H1 (cell line): ENCODE measurements around the gene BCL3.

ENCODE experiments used
- CREB1 ChIP-seq: IDR thresholded peaks from 2 replicates; pipeline ENCODE4 v1.6.1; 2012; ENCODE audit warnings: inconsistent platforms
- EZH2 ChIP-seq: fragments of 200-600 bp; sonication (generic); IDR thresholded peaks from 2 replicates; pipeline ENCODE4 v1.7.1; 2012; ENCODE audit warnings: low read depth, mild to moderate bottlenecking, moderate library complexity, low read length, inconsistent platforms; ENCODE audit not compliant: severe bottlenecking
- POLR2AphosphoS5 ChIP-seq: IDR thresholded peaks from 2 replicates; pipeline ENCODE4 v1.6.1; 2011; ENCODE audit warnings: low read depth, low read length
- RFX5 ChIP-seq: IDR thresholded peaks from 2 replicates; pipeline ENCODE4 v1.6.1; 2011; ENCODE audit warnings: low read depth, low read length, improper control_type of control experiment, borderline replicate concordance
- RNF2 ChIP-seq: fragments of 200-900, 300-1000 bp; sonication (generic); IDR thresholded peaks from 2 replicates; pipeline ENCODE4 v1.7.1; 2016; ENCODE audit warnings: borderline replicate concordance, low read depth, mild to moderate bottlenecking, antibody characterized with exemption, low read length; ENCODE audit not compliant: poor library complexity, severe bottlenecking; ENCODE audit errors: missing control alignments
- TAF1 ChIP-seq: IDR thresholded peaks from 2 replicates; pipeline ENCODE4 v1.6.1; 2011; ENCODE audit warnings: mild to moderate bottlenecking, low read depth, low read length
- TF ChIP-seq, protein P1 (sequence below), 3 experiments: IDR thresholded peaks; 1 replicate in 2 of 3; 2 replicates in 1 of 3; pipeline versions ENCODE4 v1.5.1 to v1.6.1; 2011; ENCODE audit warnings: low read length in 3 of 3, mild to moderate bottlenecking in 3 of 3, inconsistent platforms in 2 of 3, low read depth in 1 of 3, moderate library complexity in 1 of 3; ENCODE audit not compliant: insufficient read depth in 1 of 3; ENCODE audit errors: control extremely low read depth in 1 of 3
- TF ChIP-seq, protein P2 (sequence below): IDR thresholded peaks from 2 replicates; pipeline ENCODE4 v1.6.1; 2012; ENCODE audit warnings: inconsistent platforms

DNA sequence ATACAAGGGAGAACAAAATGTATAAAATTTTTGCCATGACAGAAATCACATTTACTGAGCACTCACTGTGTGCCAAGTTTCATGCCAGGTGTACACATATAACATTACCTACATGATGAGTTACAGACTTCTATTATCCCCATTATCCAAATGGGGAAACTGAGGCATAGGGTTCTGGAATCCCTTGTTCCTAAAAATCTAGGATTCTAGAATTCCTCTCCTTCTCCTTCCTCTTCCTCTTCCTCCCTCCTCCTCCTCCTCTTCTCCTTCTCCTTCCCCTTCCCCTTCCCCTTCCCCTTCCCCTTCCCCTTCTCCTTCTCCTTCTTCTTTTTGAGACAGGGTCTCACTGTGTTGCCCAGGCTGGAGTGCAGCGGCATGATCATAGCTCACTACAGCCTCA, 14.2 kb upstream of the BCL3 start:
- TF ChIP-seq, protein P1, sequence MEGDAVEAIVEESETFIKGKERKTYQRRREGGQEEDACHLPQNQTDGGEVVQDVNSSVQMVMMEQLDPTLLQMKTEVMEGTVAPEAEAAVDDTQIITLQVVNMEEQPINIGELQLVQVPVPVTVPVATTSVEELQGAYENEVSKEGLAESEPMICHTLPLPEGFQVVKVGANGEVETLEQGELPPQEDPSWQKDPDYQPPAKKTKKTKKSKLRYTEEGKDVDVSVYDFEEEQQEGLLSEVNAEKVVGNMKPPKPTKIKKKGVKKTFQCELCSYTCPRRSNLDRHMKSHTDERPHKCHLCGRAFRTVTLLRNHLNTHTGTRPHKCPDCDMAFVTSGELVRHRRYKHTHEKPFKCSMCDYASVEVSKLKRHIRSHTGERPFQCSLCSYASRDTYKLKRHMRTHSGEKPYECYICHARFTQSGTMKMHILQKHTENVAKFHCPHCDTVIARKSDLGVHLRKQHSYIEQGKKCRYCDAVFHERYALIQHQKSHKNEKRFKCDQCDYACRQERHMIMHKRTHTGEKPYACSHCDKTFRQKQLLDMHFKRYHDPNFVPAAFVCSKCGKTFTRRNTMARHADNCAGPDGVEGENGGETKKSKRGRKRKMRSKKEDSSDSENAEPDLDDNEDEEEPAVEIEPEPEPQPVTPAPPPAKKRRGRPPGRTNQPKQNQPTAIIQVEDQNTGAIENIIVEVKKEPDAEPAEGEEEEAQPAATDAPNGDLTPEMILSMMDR (IDR thresholded peaks at IDR 0.05; ENCODE audit: control extremely low read depth in 1 of 3, insufficient read depth in 1 of 3, low read depth in 1 of 3, low read length in 3 of 3), result no peak
- TF ChIP-seq TAF1, result no peak
- TF ChIP-seq CREB1, result no peak
- no peak for TF ChIP-seq POLR2AphosphoS5
- no peak for TF ChIP-seq RFX5
- no peak for TF ChIP-seq EZH2
- no peak for TF ChIP-seq RNF2
- TF ChIP-seq, protein P2, sequence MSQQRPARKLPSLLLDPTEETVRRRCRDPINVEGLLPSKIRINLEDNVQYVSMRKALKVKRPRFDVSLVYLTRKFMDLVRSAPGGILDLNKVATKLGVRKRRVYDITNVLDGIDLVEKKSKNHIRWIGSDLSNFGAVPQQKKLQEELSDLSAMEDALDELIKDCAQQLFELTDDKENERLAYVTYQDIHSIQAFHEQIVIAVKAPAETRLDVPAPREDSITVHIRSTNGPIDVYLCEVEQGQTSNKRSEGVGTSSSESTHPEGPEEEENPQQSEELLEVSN, result no peak
